ENCODE data around the gene TRIM13.

Gene TRIM13

DNA sequence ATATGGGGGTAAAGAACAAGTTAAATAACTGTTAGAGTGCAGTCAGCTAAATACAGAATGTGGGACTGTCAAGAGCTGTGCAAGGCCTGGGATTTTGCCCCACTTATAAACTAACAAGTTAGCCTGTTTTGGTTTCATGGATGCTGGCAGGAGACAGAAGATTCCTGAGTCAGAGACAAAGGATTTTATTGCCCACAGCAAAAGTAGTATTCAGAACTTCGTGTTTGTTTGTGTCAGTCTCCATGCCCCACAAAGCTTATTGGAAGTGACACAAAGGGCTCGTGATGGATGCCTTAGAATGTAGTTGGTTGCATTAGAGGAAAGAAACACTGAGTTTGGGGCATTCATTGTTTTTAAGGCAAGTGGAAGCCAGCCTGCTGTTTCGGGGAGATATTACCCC lies 38.5 kb upstream of the TRIM13 start:
- DNase-seq (ENCODE audit: low read depth), result no peak
- no peak overlapping the region for H3K4me3 ChIP-seq (ENCODE audit: low read depth, low read length)
- TF ChIP-seq, protein P1, sequence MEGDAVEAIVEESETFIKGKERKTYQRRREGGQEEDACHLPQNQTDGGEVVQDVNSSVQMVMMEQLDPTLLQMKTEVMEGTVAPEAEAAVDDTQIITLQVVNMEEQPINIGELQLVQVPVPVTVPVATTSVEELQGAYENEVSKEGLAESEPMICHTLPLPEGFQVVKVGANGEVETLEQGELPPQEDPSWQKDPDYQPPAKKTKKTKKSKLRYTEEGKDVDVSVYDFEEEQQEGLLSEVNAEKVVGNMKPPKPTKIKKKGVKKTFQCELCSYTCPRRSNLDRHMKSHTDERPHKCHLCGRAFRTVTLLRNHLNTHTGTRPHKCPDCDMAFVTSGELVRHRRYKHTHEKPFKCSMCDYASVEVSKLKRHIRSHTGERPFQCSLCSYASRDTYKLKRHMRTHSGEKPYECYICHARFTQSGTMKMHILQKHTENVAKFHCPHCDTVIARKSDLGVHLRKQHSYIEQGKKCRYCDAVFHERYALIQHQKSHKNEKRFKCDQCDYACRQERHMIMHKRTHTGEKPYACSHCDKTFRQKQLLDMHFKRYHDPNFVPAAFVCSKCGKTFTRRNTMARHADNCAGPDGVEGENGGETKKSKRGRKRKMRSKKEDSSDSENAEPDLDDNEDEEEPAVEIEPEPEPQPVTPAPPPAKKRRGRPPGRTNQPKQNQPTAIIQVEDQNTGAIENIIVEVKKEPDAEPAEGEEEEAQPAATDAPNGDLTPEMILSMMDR (IDR thresholded peaks at IDR 0.05; ENCODE audit: low read depth, low read length, missing control alignments), result no peak

DNA sequence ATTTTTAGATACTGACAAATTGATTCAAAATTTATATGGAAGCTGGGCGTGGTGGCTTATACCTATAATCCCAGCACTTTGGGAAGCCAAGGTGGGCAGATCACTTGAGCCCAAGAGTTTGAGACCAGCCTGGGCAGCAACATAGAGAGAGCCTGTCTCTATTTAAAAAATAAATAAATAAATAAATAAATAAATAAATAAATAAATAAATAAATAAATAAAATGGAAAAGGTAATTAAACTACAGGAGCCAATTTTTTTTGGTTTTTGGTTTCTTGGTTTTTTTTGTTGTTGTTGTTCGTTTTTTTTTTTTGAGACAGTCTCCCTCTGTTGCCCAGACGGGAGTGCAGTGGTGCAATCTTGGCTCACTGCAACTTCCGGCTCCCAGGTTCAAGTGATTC lies 29.4 kb upstream of the TRIM13 start:
- no peak for DNase-seq (ENCODE audit: low read depth)
- H3K4me3 ChIP-seq (ENCODE audit: low read depth, low read length), result no peak overlapping the region
- TF ChIP-seq, protein P1 (IDR thresholded peaks at IDR 0.05; ENCODE audit: low read depth, low read length, missing control alignments), result no peak

DNA sequence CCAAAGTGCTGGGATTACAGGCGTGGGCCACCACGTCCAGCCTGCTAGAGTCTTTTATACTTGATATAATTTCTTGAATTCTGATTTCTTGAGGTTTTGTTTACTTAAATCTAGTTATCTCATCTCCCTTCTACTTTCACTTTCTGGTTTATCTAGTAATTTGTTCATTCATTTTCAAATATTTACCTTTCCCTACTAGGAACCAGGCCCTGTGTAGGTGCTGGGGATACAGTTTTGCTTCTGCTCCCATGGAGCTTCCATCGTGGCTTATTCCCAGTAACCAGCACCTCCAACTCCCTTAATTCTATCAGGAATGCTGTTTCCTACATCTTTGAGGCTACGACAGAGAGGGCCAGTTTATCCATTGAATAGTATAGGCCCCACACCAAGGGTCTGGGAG lies 24.1 kb upstream of the TRIM13 start:
- DNase-seq (ENCODE audit: low read depth), result no peak
- TF ChIP-seq, protein P1 (IDR thresholded peaks at IDR 0.05; ENCODE audit: low read depth, low read length, missing control alignments), result no peak
- H3K4me3 ChIP-seq (ENCODE audit: low read depth, low read length), result no peak overlapping the region

DNA sequence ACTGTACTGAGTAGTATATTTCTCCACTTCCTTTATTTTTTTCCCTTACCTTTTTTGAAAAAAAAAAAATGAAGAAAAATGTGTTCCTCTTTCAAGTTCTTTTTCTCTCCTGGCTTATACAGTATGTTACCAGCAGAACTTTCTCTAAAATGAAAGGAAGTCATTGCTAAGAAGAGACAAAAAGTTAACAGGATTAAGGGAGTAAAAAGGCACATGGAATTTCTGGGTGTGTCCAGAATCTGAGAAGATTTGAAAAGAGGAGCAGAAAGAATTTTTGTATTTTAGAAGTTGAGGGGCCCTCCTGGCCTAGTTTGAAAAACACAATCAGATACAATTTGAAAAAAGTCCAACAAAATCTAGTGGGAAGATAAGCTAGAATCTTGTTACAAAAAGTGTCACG lies 21.0 kb upstream of the TRIM13 start:
- H3K4me3 ChIP-seq (ENCODE audit: low read depth, low read length), result no peak overlapping the region
- DNase-seq (ENCODE audit: low read depth), result no peak
- TF ChIP-seq, protein P1 (IDR thresholded peaks at IDR 0.05; ENCODE audit: low read depth, low read length, missing control alignments), result no peak

DNA sequence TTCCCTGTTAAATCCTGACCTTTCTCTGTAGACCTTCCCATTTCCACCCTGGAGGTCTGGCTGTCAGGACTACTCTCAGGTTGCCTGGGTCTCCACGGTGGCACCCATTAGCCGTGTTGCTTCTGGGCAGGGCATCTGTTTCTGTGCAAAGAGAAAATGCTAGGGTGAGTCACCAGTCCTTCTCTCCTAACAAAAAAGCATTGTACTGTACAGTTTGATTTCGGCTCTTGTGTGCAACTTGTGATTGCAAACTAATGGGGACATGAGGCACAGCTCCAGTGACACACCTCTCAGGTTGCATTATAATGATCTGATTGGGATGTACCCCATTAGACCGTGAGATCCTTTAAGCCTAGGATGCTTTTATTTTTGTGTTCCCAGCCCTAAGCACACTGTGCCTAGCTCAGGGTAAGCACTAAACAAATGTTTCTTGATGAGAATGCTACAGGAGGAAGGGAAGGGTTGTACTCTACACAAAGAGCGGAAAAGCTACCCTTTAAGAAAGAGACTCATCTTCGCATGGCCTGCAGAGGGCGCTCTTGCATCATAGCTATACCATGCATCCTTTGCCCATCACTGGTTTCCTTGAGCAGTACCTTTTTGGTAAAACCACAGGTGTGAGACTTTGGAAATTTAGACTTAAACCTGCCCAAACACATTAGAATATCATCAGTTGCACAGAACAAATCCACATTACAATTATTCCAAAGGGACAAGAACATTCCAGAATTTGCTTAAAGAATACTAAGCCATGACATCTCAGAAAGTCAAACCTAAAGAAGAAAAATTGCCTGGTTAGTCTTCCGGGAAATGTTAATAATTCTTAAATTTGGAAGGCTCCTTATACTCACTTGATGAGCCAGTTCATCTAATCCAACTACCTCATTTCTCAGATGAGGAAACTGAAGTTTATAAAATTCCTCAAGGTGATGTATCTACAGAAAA lies 20.3 kb upstream of the TRIM13 start:
- no peak for DNase-seq (ENCODE audit: low read depth)
- TF ChIP-seq, protein P1 (IDR thresholded peaks at IDR 0.05; ENCODE audit: low read depth, low read length, missing control alignments), result peak; percentile 93
- no peak overlapping the region for H3K4me3 ChIP-seq (ENCODE audit: low read depth, low read length)

DNA sequence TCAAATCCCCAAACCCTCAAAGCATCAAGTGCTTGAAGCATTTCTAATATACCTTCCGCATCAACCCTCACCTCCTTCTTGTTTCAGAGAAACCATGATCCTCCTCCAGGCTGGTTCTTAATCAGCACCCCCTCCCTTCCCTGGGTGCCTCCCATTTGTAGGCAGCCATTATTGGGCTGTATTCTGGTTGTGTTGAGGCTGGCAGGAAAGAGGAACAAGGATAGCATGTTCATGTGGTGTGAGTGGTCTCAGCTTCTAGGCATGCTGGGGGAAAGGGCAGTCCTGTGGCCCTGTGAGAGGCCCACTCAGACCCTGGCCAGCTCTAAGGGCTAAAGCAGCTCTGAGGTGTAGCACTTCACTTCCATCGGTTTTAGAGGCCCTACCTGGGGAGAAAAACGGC lies 18.9 kb upstream of the TRIM13 start:
- TF ChIP-seq, protein P1 (IDR thresholded peaks at IDR 0.05; ENCODE audit: low read depth, low read length, missing control alignments), result no peak
- no peak for DNase-seq (ENCODE audit: low read depth)
- H3K4me3 ChIP-seq (ENCODE audit: low read depth, low read length), result no peak overlapping the region

DNA sequence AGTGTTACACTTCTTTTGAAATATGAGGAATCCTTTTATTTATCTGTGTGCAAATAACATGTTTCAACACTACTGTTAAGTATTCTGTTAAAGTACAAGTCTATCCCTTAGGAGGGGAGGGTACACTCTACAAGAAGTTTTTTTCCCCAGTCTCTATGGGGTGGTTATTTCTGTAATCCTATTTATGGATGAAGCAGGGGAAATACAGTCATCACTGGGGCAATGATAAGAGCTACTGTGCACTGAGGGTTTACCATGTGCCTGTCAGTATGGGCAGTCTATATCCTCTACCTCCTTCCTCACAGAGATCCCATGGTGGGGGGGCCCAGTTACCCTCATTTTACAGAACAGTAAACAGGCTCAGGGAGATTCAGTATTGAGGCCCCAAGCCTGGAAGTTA lies 16.6 kb upstream of the TRIM13 start:
- no peak for DNase-seq (ENCODE audit: low read depth)
- H3K4me3 ChIP-seq (ENCODE audit: low read depth, low read length), result no peak overlapping the region
- TF ChIP-seq, protein P1 (IDR thresholded peaks at IDR 0.05; ENCODE audit: low read depth, low read length, missing control alignments), result no peak

All from GM12864 (cell line).